Small intestine (tissue), 7 donors: Measurements from ENCODE around the gene TENT5C. TPM values are rescaled to one million over a fixed set of nuclear protein-coding genes. Genes with fewer than 3 reads are reported as not detected.

ENCODE experiments used
- DNase-seq, 2 donors: peaks; one replicate each; pipeline versions ENCODE4 v3.0.0 to v3.0.0-alpha.2; 2013
- FAIRE-seq: peaks from 2 replicates; lab custom pipeline; 2012; peaks lifted over from hg19 to GRCh38; lab: Jason Lieb, UNC
- H3K27ac ChIP-seq, 3 donors: one replicate each; pipeline ENCODE4 v1.5.1; 2013; ENCODE audit warnings: low read length in 2 of 3, mild to moderate bottlenecking in 2 of 3, control low read depth in 1 of 3, inconsistent platforms in 1 of 3, low read depth in 1 of 3, moderate library complexity in 1 of 3
- H3K27me3 ChIP-seq, 3 donors: one replicate each; pipeline ENCODE4 v1.6.1; 2013; ENCODE audit warnings: low read length in 3 of 3, inconsistent platforms in 1 of 3; ENCODE audit not compliant: control insufficient read depth in 3 of 3, insufficient read depth in 3 of 3
- H3K36me3 ChIP-seq, 3 donors: one replicate each; pipeline ENCODE4 v1.6.1; 2013; ENCODE audit warnings: low read length in 3 of 3, inconsistent platforms in 1 of 3, low read depth in 1 of 3, mild to moderate bottlenecking in 1 of 3, moderate library complexity in 1 of 3; ENCODE audit not compliant: control insufficient read depth in 3 of 3, insufficient read depth in 2 of 3
- H3K4me1 ChIP-seq, 3 donors: one replicate each; pipeline ENCODE4 v1.6.1; 2013; ENCODE audit warnings: low read length in 2 of 3, inconsistent platforms in 1 of 3, low read depth in 1 of 3, mild to moderate bottlenecking in 1 of 3, moderate library complexity in 1 of 3; ENCODE audit not compliant: control insufficient read depth in 3 of 3, insufficient read depth in 2 of 3
- H3K4me3 ChIP-seq, 3 donors: one replicate each; pipeline ENCODE4 v1.5.1; 2013; ENCODE audit warnings: low read length in 3 of 3, control low read depth in 1 of 3, inconsistent platforms in 1 of 3, low read depth in 1 of 3, mild to moderate bottlenecking in 1 of 3, moderate library complexity in 1 of 3
- H3K9me3 ChIP-seq, 2 donors: one replicate each; pipeline ENCODE4 v1.6.1; 2013; ENCODE audit warnings: low read depth in 1 of 2, low read length in 1 of 2; ENCODE audit not compliant: control insufficient read depth in 2 of 2, insufficient read depth in 1 of 2
- WGBS, 3 donors: extraction: QIAGEN DNeasy Blood & Tissue Kit; methylation state at CpG; one replicate each; pipeline ENCODE4 v1.1.7; 2013; 5-methylcytosine and 5-hydroxymethylcytosine counted together
- polyA plus RNA-seq, 4 donors: library from polyadenylated mRNA; stranded (reverse) in 3 of 4; unstranded in 1 of 4; fragments of 200-250 nt in 3 of 4; fragments of 120-200 nt in 1 of 4; gene quantifications; one replicate each; pipeline versions ENCODE4 v1.2.1 to v1.2.3, GENCODE V29; 2013
- donor health status: healthy with polysubstance abuse.
- donor health status: control.
- donor health status: control.
- donor health status: Bipolar disorder and iron deficiency.
- donor health status: healthy.

The TENT5C gene
- polyA plus RNA-seq, 4 donors: 2.2 to 13.5 (median 3.9) TPM

GRCh38 chr1:117663156-117663902 is 57.5 kb downstream of the TENT5C start:
- Histone ChIP-seq H3K4me1 (peaks cover 0 to 6% (median 0%) of the 10 kb centered on the region in 3 donors), H3K36me3 (no peaks in the 10 kb centered on the region), H3K27ac (peak overlapping the region in 1 of 3 donors; percentile 80), H3K9me3 (no peaks in the 10 kb centered on the region), H3K4me3 (no peak overlapping the region), H3K27me3 (peaks cover 0 to 3% (median 0%) of the 10 kb centered on the region in 3 donors)
- FAIRE-seq: no peak
- WGBS, 3 donors: 40 to 75% (median 44%) methylated on average over 7 of the region's 7 CpGs
- DNase-seq: peak; percentile 61 to 80

- H3K9me3 ChIP-seq: no peaks in the 10 kb centered on the region
- WGBS, 3 donors: 66 to 85% (median 74%) methylated on average over 6 of the region's 6 CpGs
- H3K36me3 ChIP-seq: no peaks in the 10 kb centered on the region
- no peak overlapping the region for H3K4me3 ChIP-seq
- no peak for FAIRE-seq
- H3K27ac ChIP-seq: peak overlapping the region in 1 of 3 donors; percentile 80
- H3K27me3 ChIP-seq: peaks cover 0 to 3% (median 0%) of the 10 kb centered on the region in 3 donors
- peaks cover 0 to 3% (median 0%) of the 10 kb centered on the region in 3 donors for H3K4me1 ChIP-seq
- peak in 1 of 2 donors; percentile 65 for DNase-seq
Measured at GRCh38 chr1:117664314-117664713, 58.5 kb downstream of the TENT5C start.

GRCh38 chr1:117665556-117666270 is 59.9 kb downstream of the TENT5C start:
- FAIRE-seq (no peak), DNase-seq (no peak)
- 78 to 91% (median 85%) methylated on average over 5 of the region's 5 CpGs for WGBS, 3 donors
- Histone ChIP-seq H3K27ac (peak overlapping the region in 1 of 3 donors; percentile 45), H3K36me3 (no peaks in the 10 kb centered on the region), H3K4me1 (peaks cover 0 to 3% (median 0%) of the 10 kb centered on the region in 3 donors), H3K9me3 (no peaks in the 10 kb centered on the region), H3K27me3 (no peaks in the 10 kb centered on the region), H3K4me3 (no peak overlapping the region)

GRCh38 chr1:117669572-117669971 is 63.7 kb downstream of the TENT5C start:
- WGBS, 3 donors: 79 to 87% (median 82%) methylated on average over 7 of the region's 7 CpGs
- Histone ChIP-seq H3K36me3 (peaks cover 0 to 2% (median 0%) of the 10 kb centered on the region in 3 donors), H3K9me3 (no peaks in the 10 kb centered on the region), H3K27me3 (no peaks in the 10 kb centered on the region), H3K4me1 (peaks cover 0 to 3% (median 0%) of the 10 kb centered on the region in 3 donors), H3K27ac (no peak overlapping the region), H3K4me3 (no peak overlapping the region)
- no peak for FAIRE-seq
- no peak for DNase-seq

GRCh38 chr1:117670976-117671780 is 65.3 kb downstream of the TENT5C start:
- Histone ChIP-seq H3K27me3 (no peaks in the 10 kb centered on the region), H3K4me1 (peaks cover 0 to 3% (median 0%) of the 10 kb centered on the region in 3 donors), H3K4me3 (no peak overlapping the region), H3K36me3 (peaks cover 0 to 2% (median 0%) of the 10 kb centered on the region in 3 donors), H3K27ac (peak overlapping the region in 1 of 3 donors; percentile 25), H3K9me3 (no peaks in the 10 kb centered on the region)
- DNase-seq: peak in 1 of 2 donors; percentile 20
- FAIRE-seq: no peak
- 57 to 82% (median 67%) methylated on average over 15 of the region's 15 CpGs for WGBS, 3 donors

GRCh38 chr1:117671781-117672501 is 66.1 kb downstream of the TENT5C start:
- Histone ChIP-seq H3K27ac (peak overlapping the region in 1 of 3 donors; percentile 25), H3K9me3 (no peaks in the 10 kb centered on the region), H3K27me3 (no peaks in the 10 kb centered on the region), H3K36me3 (peaks cover 0 to 2% (median 0%) of the 10 kb centered on the region in 3 donors), H3K4me1 (peaks cover 0 to 3% (median 0%) of the 10 kb centered on the region in 3 donors), H3K4me3 (no peak overlapping the region)
- peak; percentile 41 to 76 for DNase-seq
- 60 to 68% (median 65%) methylated on average over 6 of the region's 6 CpGs for WGBS, 3 donors
- no peak for FAIRE-seq

GRCh38 chr1:117672756-117673155 is 66.9 kb downstream of the TENT5C start:
- Histone ChIP-seq H3K9me3 (no peaks in the 10 kb centered on the region), H3K36me3 (peaks cover 0 to 2% (median 0%) of the 10 kb centered on the region in 3 donors), H3K27ac (no peak overlapping the region), H3K27me3 (no peaks in the 10 kb centered on the region), H3K4me1 (peaks cover 0 to 3% (median 0%) of the 10 kb centered on the region in 3 donors), H3K4me3 (no peak overlapping the region)
- FAIRE-seq (no peak), DNase-seq (no peak)
- WGBS, 3 donors: 89 to 93% (median 90%) methylated on average over 12 of the region's 12 CpGs
